Heart left ventricle (tissue), 13 donors: Measurements from ENCODE around the gene PIP4K2A.

Source experiments
- CTCF ChIP-seq, 12 donors: fragments of 200-600 bp; sonication (generic) in 4 of 12; IDR thresholded peaks; one replicate each; pipeline versions ENCODE4 v1.5.0 to v1.8.0; 2018 to 2022; ENCODE audit warnings: antibody characterized with exemption in 12 of 12, mild to moderate bottlenecking in 5 of 12
- POLR2A ChIP-seq, 2 donors: fragments of 450-650 bp; IDR thresholded peaks; one replicate each; pipeline ENCODE4 v1.6.1; 2017; ENCODE audit warnings: antibody characterized with exemption in 2 of 2, mild to moderate bottlenecking in 2 of 2, moderate library complexity in 2 of 2
- donor health status: ischemic (EF 13 %, LVEDD 7.1; RV severe dilation, severe dysfunction).
- donor health status: DM: no; HTN: yes; CAD: no.
- donor health status: DM: no; HTN: no; CAD: no.
- donor health status: ischemic (EF 25% LVEDD 6.9; RV normal size, moderate dysfunction).
- donor health status: ischemic (EF 25% LVEDD 5.7; RV mildly dilated, moderate dysfunction).
- donor health status: ischemic (EF 35%, LVEDD 5.7; RV mildly dilated, moderate dysfunction).
- donor health status: nonischemic (EF 11% LVEDD 7.7; RV severe dilation, severe dysfunction).
- donor health status: DM: yes; HTN: yes; CAD: no.
- donor health status: PGD.
- donor health status: ischemic (EF 29% LVEDD 5.4; RV normal size, mild dysfunction).
- donor health status: nonischemic (EF 23%, LVEDD 6.1; RV moderate dilation, normal function).

- TF ChIP-seq CTCF (IDR thresholded peaks at IDR 0.05) (no peak), POLR2A (IDR thresholded peaks at IDR 0.05) (no peak)
Observed at GRCh38 chr10:22615819-22616499, 98.4 kb downstream of the PIP4K2A start.
